Activated CD8-positive, alpha-beta memory T cell treated with anti-CD3 and anti-CD28 coated beads, Interleukin-2, amount 50 U/mL, for 48 hours (primary cell): ENCODE results near the gene CHTOP.
"Not testable (repeated sequence)": the region's sequence is repeated elsewhere in the genome, so short reads cannot be mapped to it uniquely, and the experiment has no call there.

Experiments used
- DNase-seq: peaks from one replicate; pipeline ENCODE4 v3.0.0-alpha.2; 2020

CHTOP gene

GRCh38 chr1:153667439-153667838 lies 33.6 kb downstream of the CHTOP start:
- no peak for DNase-seq

- not testable (repeated sequence) for DNase-seq
These were observed 34.8 kb downstream of the CHTOP start for GRCh38 chr1:153668672-153669071.

- no peak for DNase-seq
These were observed 35.7 kb downstream of the CHTOP start for GRCh38 chr1:153669606-153670005.

- DNase-seq, result no peak
These were observed 36.5 kb downstream of the CHTOP start for GRCh38 chr1:153670257-153670858.

- DNase-seq, result peak; percentile 96
These were observed 37.2 kb downstream of the CHTOP start, which contains the start of gene ILF2 for GRCh38 chr1:153670859-153671627. Gene ILF2 (minus strand): TSS chr1:153670993. CDS start chr1:153670922, 71 bp downstream.

- peak; percentile 82 for DNase-seq
These were observed 37.9 kb downstream of the CHTOP start for GRCh38 chr1:153671628-153672353.

GRCh38 chr1:153673511-153673910 lies 39.6 kb downstream of the CHTOP start:
- no peak for DNase-seq

GRCh38 chr1:153677718-153678518 lies 44.1 kb downstream of the CHTOP start:
- peak; percentile 74 for DNase-seq

GRCh38 chr1:153678519-153679336 lies 44.9 kb downstream of the CHTOP start, which contains the start of gene NPR1:
Gene NPR1 (plus strand): TSS chr1:153678688. CDS start chr1:153679109, 421 bp downstream.
- no peak for DNase-seq

GRCh38 chr1:153679337-153680119 lies 45.7 kb downstream of the CHTOP start:
- peak; percentile 67 for DNase-seq

- DNase-seq, result no peak
These were observed 46.2 kb downstream of the CHTOP start for GRCh38 chr1:153680120-153680403.

GRCh38 chr1:153682730-153683129 lies 48.9 kb downstream of the CHTOP start:
- no peak for DNase-seq

- DNase-seq, result no peak
These were observed 50.0 kb downstream of the CHTOP start for GRCh38 chr1:153683854-153684253.

- no peak for DNase-seq
These were observed 51.0 kb downstream of the CHTOP start for GRCh38 chr1:153684892-153685291.

- DNase-seq, result no peak
These were observed 51.9 kb downstream of the CHTOP start for GRCh38 chr1:153685544-153686340.

GRCh38 chr1:153687346-153688125 lies 53.7 kb downstream of the CHTOP start:
- no peak for DNase-seq

GRCh38 chr1:153688276-153688675 lies 54.4 kb downstream of the CHTOP start:
- DNase-seq, result no peak

- DNase-seq, result no peak
These were observed 55.0 kb downstream of the CHTOP start for GRCh38 chr1:153688736-153689328.

GRCh38 chr1:153693466-153693865 lies 59.6 kb downstream of the CHTOP start:
- DNase-seq, result no peak
